Dedifferentiated amniotic fluid mesenchymal stem cell (primary cell): ENCODE measurements around the gene IQSEC1.

Experiments
- DNase-seq: peaks from one replicate; pipeline ENCODE4 v3.0.0-alpha.2; 2016; ENCODE audit errors: extremely low spot score

The IQSEC1 gene

GRCh38 chr3:13002398-13003124 lies 70.7 kb downstream of the IQSEC1 start:
- no peak for DNase-seq

GRCh38 chr3:12999147-13000140 lies 73.8 kb downstream of the IQSEC1 start:
- DNase-seq = no peak

- DNase-seq = no peak
Observed at GRCh38 chr3:12998648-12999047, 74.6 kb downstream of the IQSEC1 start.

- DNase-seq = no peak
Observed at GRCh38 chr3:12997387-12997786, 75.8 kb downstream of the IQSEC1 start.

GRCh38 chr3:12996181-12996506 lies 77.1 kb downstream of the IQSEC1 start:
- DNase-seq = no peak

GRCh38 chr3:12995389-12996180 lies 77.6 kb downstream of the IQSEC1 start:
- DNase-seq = no peak

GRCh38 chr3:12994607-12995388 lies 78.4 kb downstream of the IQSEC1 start:
- peak; percentile 79 for DNase-seq

GRCh38 chr3:12994357-12994606 lies 78.9 kb downstream of the IQSEC1 start:
- no peak for DNase-seq

GRCh38 chr3:12993517-12994356 lies 79.5 kb downstream of the IQSEC1 start:
- DNase-seq = no peak

- DNase-seq = no peak
Observed at GRCh38 chr3:12992629-12993516, 80.4 kb downstream of the IQSEC1 start.

- DNase-seq = no peak
Observed at GRCh38 chr3:12991861-12992281, 81.4 kb downstream of the IQSEC1 start.

GRCh38 chr3:12991481-12991837 lies 81.8 kb downstream of the IQSEC1 start:
- DNase-seq = no peak

- DNase-seq = peak; percentile 90
Observed at GRCh38 chr3:12990781-12991480, 82.3 kb downstream of the IQSEC1 start.

GRCh38 chr3:12990306-12990705 lies 82.9 kb downstream of the IQSEC1 start:
- peak; percentile 51 for DNase-seq

GRCh38 chr3:12988728-12989454 lies 84.3 kb downstream of the IQSEC1 start:
- DNase-seq = no peak

GRCh38 chr3:12987602-12988001 lies 85.6 kb downstream of the IQSEC1 start:
- DNase-seq = no peak

GRCh38 chr3:12986986-12987385 lies 86.2 kb downstream of the IQSEC1 start:
- no peak for DNase-seq

GRCh38 chr3:12986521-12986920 lies 86.7 kb downstream of the IQSEC1 start:
- no peak for DNase-seq
